H1 (cell line): ENCODE results near the gene KBTBD13. TPM values are rescaled to one million over a fixed set of nuclear protein-coding genes. Genes with fewer than 3 reads are reported as not detected.

ENCODE experiments used
- PHF8 ChIP-seq: fragments of 200-600 bp; sonication (generic); conservative IDR thresholded peaks from 2 replicates; pipeline ENCODE4 v1.7.1; 2012; ENCODE audit warnings: low read depth, mild to moderate bottlenecking, inconsistent platforms, low read length, moderate library complexity
- SUZ12 ChIP-seq: fragments of 200-600 bp; sonication (generic); IDR thresholded peaks from 2 replicates; pipeline ENCODE4 v1.6.1; 2012; ENCODE audit warnings: mild to moderate bottlenecking, inconsistent platforms, low read length, moderate library complexity, mixed read lengths
- polyA plus RNA-seq, 7 experiments: library from polyadenylated mRNA; depleted of rRNA in 3 of 7; stranded (reverse) in 5 of 7; unstranded in 2 of 7; fragments of >200 nt in 5 of 7; fragments of 200-250 nt in 2 of 7; gene quantifications; 1 replicate in 5 of 7; 2 replicates in 1 of 7; 4 replicates in 1 of 7; pipeline versions ENCODE4 v1.2.1 to v1.2.3, GENCODE V29; 2011 to 2013; ENCODE audit warnings: missing spikeins in 2 of 7, mixed read lengths in 2 of 7
- total RNA-seq: library from RNA; stranded (reverse); fragmentation: NEBNext Ultra II Directional; extraction: Animal tissue kit (Norgen Biotek cat#: 25700); gene quantifications from 2 replicates; pipeline ENCODE4 v1.2.1, GENCODE V29; 2021

KBTBD13 gene
- total and polyA plus RNA-seq, 2 of the 8 experiments (the other 6 are each of a cell fraction or from before 2014, with no cell fraction given) = not detected

GRCh38 chr15:65101891-65102708 lies 25.6 kb downstream of the KBTBD13 start (continued):
- TF ChIP-seq SUZ12 (0 out of 2 replicates have a peak, but pooled peaks have one; percentile 24), PHF8 (peak; percentile 18; the same call in 1 of the 2 replicates)
